Adipose tissue (tissue), 3 donors: ENCODE data around the gene IVL. TPM values are rescaled to one million over a fixed set of nuclear protein-coding genes. Genes with fewer than 3 reads are reported as not detected.

ENCODE experiments used
- H3K27ac ChIP-seq: one replicate; pipeline ENCODE4 v1.5.1; 2013; ENCODE audit warnings: low read depth, low read length
- WGBS, 3 donors: extraction: QIAGEN DNeasy Blood & Tissue Kit; methylation state at CpG; one replicate each; pipeline ENCODE4 v1.1.7; 2013; 5-methylcytosine and 5-hydroxymethylcytosine counted together
- polyA plus RNA-seq, 3 donors: library from polyadenylated mRNA; stranded (reverse); fragments of 200-250 nt; gene quantifications; one replicate each; pipeline ENCODE4 v1.2.3, GENCODE V29; 2013
- donor health status: healthy with polysubstance abuse.
- donor health status: Bipolar disorder and iron deficiency.
- donor health status: healthy.

The IVL gene
- polyA plus RNA-seq, 3 donors = 0.06 to 0.40 TPM; not detected in 1

DNA sequence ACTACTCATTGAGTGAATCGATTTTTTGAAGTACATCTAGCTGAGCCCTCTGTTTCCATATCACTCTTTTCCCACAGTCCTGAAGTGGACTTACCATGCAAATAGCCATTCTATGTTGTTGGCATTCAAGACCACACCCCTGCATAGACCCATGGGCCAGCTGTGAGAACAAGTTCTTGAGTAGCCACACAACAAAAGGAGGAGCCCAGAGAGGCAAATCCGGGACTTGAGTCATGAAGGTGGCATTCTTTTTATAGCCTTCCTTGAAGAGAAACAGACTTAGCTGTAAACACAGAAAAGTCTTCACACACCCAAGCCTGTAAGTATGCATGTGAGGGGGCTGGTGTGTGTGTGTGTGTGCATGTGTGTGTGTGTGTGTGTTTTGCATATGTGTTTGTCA, 24.9 kb downstream of the IVL start:
- WGBS, 3 donors = 64 to 85% (median 69%) methylated on average over 2 of the region's 2 CpGs
- no peak overlapping the region for H3K27ac ChIP-seq

DNA sequence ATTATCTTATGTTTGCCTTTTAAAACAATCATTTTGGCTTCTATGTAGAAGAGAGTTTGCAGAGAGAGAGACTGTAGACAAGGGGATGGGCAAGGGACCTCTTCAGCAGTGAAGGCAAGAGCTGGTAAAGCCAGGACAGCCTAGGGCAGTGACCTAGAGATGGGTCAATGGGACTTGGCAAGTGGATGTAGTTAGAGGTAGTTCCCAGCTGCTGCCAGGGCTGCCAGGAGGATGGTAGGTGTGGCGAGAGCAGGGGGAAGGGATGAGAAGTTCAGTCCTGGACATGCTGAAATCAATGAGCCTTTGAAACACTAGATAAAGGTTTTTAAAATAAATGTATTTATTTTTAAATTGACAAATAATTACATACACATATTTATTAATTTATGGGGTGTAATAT, 32.3 kb downstream of the IVL start:
- no peak overlapping the region for H3K27ac ChIP-seq
- 92 to 100% (median 92%) methylated on average over 1 of the region's 1 CpG for WGBS, 3 donors

DNA sequence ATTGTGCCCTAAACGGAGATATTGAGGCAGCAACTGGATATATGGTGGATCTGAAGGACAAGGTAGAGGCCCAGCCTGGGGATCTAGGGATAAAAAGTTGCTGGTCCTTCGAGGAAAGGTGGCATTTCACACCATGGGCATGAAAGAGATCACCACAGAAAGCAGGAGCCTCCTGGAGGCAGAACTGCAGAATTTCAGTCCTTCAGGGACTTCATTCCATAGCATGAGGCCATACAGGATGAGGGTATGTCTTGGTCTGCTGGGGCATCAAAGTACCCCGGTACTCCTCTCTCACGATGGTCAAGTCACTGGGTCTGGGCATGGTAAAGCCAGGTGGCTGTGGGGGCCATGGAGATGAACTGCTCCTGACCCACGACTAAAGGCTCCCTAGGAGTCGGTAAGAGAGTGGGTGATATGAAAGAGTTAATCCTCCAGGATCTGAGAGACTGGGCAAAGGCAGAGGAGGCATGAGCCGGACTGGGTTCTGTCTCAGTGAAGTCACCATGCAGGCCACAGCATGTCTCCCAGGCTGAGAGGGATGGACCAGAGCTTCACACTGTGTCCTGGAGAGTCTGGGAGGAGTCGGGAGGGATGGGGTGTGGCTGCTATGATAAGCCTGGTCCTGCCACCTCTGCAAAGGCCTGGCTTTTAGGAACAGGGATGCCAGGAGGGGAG, 32.8 kb downstream of the IVL start:
- no peak overlapping the region for H3K27ac ChIP-seq
- 65 to 69% (median 69%) methylated on average over 8 of the region's 8 CpGs for WGBS, 3 donors

DNA sequence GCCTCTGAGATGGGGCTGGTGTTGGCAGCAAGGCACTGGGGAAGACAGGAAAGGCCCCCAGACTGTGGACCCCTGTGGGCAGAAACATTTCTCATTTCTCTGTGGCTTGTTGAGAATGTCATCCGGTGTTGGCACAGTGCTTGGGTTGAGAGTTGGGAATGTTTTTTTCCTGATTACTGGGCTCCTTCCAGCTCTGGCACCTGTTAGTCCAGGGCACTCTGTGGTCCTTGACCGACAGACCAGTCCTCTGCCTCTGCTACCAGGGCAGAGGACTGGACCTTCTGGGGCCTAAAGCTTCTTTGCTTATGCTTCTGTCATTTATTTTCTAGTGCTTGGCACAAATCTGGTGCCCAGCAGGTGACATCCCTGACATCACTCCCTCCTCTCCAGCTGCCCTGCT, 33.8 kb downstream of the IVL start:
- 66 to 89% (median 88%) methylated on average over 2 of the region's 2 CpGs for WGBS, 3 donors
- H3K27ac ChIP-seq = no peak overlapping the region

DNA sequence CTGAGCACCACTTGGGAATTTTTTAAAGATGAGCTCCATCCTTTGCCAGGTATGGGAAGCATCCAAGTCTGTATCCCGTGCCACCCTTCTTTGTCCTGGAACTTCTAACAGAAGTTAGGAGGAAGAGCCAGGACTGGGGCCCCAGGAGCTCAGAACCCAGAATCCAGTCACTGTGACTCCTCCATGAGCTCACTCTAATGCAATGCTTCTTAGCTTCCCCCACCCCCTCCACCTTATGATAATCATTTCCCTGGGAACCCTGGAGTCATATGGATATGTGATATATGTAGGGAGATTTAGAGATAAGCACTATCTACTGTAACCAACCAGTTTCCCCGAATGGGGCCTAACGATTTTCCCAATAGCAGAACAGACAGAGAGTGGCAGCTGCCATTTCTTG, 37.9 kb downstream of the IVL start:
- no peak overlapping the region for H3K27ac ChIP-seq
- 53 to 77% (median 65%) methylated on average over 3 of the region's 3 CpGs for WGBS, 3 donors

DNA sequence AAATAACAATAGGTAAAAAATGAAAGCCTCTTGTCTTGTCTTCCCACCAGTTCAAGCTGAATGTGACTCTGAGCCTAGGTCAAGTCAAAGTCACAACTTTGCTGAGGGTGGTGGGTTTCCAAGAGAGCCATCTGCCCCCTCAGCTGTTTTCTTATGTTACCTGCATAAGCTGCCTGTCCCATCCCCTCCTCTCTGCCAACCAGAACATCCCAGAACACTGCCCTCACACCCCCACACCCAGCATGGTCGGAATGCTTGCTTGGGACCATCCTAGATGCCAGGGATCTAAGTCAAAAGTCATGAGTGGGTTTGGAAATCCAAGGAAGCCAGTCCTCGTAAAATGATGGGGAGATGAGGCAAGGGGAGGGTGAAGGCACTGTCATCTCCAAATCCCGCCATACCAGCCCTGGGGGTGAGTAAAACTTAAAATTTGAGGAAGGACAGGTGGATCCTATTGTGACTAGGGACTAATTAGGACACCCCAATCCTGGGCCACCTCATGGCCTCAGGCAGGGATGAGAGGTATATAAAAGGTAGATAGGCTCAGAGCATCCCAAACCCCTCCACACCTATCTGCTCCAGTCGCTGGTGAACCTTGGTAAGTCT, 38.4 kb downstream of the IVL start, which contains the start of gene SPRR5:
SPRR5 (plus strand) TSS at position 556 of the 606 bp plus-strand sequence. CDS start 1,349 bp downstream, outside the sequence.
- H3K27ac ChIP-seq = no peak within 1 kb of the TSS
- 74 to 79% (median 75%) methylated on average over 4 of the region's 4 CpGs for WGBS, 3 donors

DNA sequence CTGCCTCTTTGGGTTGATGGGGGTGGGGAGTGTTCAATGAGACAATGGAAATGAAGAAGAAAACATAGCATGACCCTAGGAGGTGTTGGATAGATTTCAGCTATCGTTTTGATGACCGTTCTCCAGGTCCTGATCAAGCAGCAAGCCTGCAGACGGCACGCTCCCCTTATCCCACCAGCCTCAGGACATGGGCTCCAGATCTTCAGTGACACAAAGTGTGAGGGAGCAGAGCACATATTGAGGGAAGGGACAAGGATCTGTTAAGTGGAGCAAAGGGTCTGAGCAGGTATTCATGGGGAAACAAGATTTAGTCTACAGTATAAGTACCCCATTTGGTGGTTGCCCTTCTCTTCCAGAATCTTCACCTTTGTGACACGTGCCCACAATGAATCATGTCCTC, 43.4 kb downstream of the IVL start:
- 79 to 84% (median 82%) methylated on average over 5 of the region's 5 CpGs for WGBS, 3 donors
- H3K27ac ChIP-seq = no peak overlapping the region

DNA sequence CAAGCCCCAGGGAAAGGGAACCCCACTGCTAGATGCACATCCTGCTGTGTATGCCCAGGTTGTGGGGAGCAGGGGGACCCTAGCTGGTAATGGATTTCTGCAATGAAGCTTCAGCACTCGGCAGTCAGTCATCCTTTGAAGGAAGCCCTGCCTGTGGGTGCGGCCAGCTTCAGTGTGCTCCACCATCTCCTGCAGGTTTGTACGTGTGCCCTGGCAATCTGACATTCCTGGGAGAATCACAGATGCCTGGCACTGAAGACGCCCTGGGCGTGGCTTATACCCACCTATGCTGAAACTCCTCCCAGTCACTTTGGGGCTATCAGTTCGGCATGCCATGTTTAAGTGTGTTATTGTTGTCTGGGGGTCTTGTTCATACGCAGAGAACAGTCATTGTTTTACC, 45.4 kb downstream of the IVL start:
- no peak overlapping the region for H3K27ac ChIP-seq
- WGBS, 3 donors = 51 to 77% (median 76%) methylated on average over 7 of the region's 7 CpGs

DNA sequence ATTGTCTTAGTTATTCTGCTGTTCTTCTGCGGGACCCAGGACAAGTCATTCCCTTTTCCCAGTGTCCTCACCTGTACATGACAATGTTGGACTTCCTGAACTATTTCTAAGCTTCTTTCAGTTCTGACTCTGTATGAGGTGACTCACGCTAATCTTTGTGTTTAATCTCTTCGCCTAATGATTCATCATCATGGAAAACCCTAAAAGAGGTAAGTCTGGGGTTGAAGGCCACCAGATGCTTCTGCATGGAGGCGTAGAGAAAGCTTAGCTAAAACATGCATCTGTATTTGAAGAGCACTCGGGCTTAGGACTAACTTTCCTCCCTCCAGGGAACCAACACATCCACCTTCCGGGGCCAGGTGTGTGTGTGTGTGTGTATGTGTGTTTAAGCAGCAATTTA, 46.1 kb downstream of the IVL start:
- no peak overlapping the region for H3K27ac ChIP-seq
- WGBS, 3 donors = 71 to 80% (median 80%) methylated on average over 6 of the region's 6 CpGs

DNA sequence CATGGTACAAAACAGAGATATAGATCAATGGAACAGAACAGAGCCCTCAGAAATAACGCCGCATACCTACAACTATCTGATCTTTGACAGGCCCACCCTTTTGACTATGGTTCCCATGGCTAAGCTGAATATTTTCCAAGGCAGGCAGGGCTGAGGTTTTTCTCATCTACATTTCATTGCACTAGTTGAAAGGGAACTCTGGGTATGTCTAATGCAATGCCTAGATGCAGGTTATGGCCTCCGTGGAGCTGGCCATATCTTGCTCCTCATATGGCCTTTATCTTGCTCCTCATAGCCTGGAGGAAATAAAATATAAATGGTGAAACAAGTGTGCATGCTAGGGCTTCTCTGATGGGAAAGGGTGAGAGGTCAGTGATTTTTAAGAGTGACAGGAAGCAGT, 49.2 kb downstream of the IVL start:
- no peak overlapping the region for H3K27ac ChIP-seq
- 87 to 92% (median 88%) methylated on average over 3 of the region's 3 CpGs for WGBS, 3 donors

DNA sequence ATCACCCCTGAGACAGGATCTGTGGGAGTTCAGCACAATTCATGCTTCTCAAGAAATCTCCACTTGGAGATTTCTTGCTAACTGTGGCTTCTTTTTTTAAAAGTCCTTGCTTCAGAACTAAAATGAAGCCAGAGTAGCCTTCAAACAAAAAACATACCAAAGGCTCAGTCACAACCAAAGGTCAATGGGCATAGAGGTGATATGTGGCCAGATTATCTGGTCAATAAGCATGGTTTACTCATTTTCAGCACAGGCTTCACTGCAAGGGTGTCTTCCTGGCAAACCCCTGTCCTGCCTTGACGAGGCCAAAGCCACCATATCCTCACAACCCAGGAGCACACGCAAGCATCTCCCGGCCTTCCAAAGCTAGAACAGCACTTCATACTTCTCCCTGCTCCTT, 50.9 kb downstream of the IVL start:
- 77 to 87% (median 84%) methylated on average over 3 of the region's 3 CpGs for WGBS, 3 donors
- no peak overlapping the region for H3K27ac ChIP-seq

DNA sequence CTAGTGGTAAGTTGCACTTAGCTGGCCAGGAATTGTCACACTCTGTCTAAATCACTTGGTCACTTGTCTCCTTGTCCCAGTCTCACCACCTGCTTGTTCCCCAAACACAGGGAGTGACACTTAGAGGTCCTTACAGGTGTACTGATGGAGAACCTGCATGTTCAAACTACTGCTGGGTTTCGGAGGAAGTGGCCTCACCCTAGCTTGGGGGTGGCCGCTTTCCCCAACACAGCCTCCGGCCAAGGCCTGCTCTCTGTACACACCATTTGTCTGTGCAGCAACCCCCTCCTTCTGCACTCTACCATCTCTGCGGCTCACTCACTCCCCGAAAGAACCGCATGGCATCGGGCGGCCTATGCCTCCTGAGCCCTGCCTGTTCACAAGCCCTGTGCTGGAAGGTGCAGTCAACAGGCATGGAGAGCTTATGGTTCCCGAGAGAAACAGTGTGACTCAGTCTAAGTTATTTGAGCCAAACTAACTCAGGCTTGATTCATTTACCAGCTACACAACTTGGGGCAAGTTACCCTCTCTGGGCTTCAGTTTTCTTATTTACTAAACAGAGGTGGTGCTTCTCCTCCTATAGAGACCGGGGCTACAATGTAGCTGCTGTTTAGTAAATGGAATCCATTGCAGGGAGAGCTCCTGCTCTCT, 51.6 kb downstream of the IVL start:
- WGBS, 3 donors = 89 to 92% (median 92%) methylated on average over 10 of the region's 10 CpGs
- no peak overlapping the region for H3K27ac ChIP-seq

DNA sequence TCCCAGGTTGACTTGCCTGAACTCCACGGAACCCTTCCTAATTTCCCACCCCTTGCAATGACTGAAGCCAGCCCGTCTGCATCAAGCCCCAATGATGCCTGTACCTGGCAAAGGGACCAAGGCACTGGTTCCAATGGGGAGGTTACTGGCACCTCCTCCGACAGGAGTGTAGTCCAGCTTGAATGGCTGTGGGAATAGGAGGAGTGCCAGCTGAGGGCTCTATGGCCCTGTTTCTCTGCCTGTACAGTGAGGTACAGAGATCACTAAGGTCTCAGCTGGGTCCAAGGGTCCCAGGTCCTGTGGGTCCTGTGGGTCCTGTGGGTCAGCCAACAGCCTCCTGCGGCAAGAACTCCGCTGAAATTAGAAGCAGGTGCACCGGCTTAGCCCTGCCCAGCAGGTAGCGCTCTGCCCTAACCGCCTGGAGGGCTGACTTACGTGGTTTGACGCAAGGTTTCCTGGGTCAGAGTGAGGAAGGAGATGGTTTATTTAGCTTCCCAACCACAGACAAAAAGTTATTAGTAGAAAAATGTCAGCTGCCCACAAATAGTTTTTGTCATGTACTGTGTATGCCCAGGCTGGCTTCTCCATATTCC, 52.2 kb downstream of the IVL start:
- no peak overlapping the region for H3K27ac ChIP-seq
- 43 to 71% (median 69%) methylated on average over 10 of the region's 10 CpGs for WGBS, 3 donors

Other genes starting within 250 kb of the IVL start
- gene LCE2D, start 245.2 kb upstream of the IVL start, polyA plus RNA-seq = not detected
- gene LCE2C, start 233.3 kb upstream of the IVL start, polyA plus RNA-seq = not detected
- not detected for gene LCE2B, start 222.4 kb upstream of the IVL start, polyA plus RNA-seq
- gene LCE2A, start 210.2 kb upstream of the IVL start, polyA plus RNA-seq = not detected
- gene LCE4A, start 200.4 kb upstream of the IVL start, polyA plus RNA-seq = not detected
- gene KPRP, start 150.5 kb upstream of the IVL start, polyA plus RNA-seq = not detected
- not detected for gene LCE1F, start 133.4 kb upstream of the IVL start, polyA plus RNA-seq
- not detected for gene LCE1E, start 122.3 kb upstream of the IVL start, polyA plus RNA-seq
- not detected for gene LCE1D, start 111.8 kb upstream of the IVL start, polyA plus RNA-seq
- not detected for gene LCE1C, start 101.9 kb upstream of the IVL start, polyA plus RNA-seq
- not detected for gene LCE1B, start 96.6 kb upstream of the IVL start, polyA plus RNA-seq
- gene LCE1A, start 81.1 kb upstream of the IVL start, polyA plus RNA-seq = not detected
- gene LCE6A, start 65.7 kb upstream of the IVL start, polyA plus RNA-seq = not detected
- not detected for gene LCE7A, start 48.5 kb upstream of the IVL start, polyA plus RNA-seq
- gene SMCP, start 30.2 kb upstream of the IVL start, polyA plus RNA-seq = not detected
- not detected for gene SPRR5, start 38.7 kb downstream of the IVL start, polyA plus RNA-seq
- gene SPRR4, start 62.1 kb downstream of the IVL start, polyA plus RNA-seq = not detected
- 1 to 10 TPM in 1 of 3 donors, not detected in 2; 9.5 TPM for gene SPRR1A, start 75.5 kb downstream of the IVL start, polyA plus RNA-seq
- 10 to 100 TPM in 1 of 3 donors, 1 to 10 TPM in 1, under 1 TPM in 1; 0.53 to 20.3 (median 1.2) TPM for gene SPRR3, start 93.2 kb downstream of the IVL start, polyA plus RNA-seq
- gene SPRR1B, start 122.7 kb downstream of the IVL start, polyA plus RNA-seq = 1 to 10 TPM in 1 of 3 donors, not detected in 2; 2.6 TPM
- 1 to 10 TPM in 1 of 3 donors, not detected in 2; 1.3 TPM for gene SPRR2D, start 132.6 kb downstream of the IVL start, polyA plus RNA-seq
- 1 to 10 TPM in 1 of 3 donors, under 1 TPM in 1, not detected in 1; 0.14 to 5.4 TPM for gene SPRR2A, start 149.0 kb downstream of the IVL start, polyA plus RNA-seq
- 1 to 10 TPM in 1 of 3 donors, not detected in 2; 1.1 TPM for gene SPRR2B, start 163.1 kb downstream of the IVL start, polyA plus RNA-seq
- 1 to 10 TPM in 1 of 3 donors, not detected in 2; 2.0 TPM for gene SPRR2E, start 186.0 kb downstream of the IVL start, polyA plus RNA-seq
- 1 to 10 TPM in 1 of 3 donors, under 1 TPM in 1, not detected in 1; 0.90 to 1.1 TPM for gene SPRR2F, start 205.0 kb downstream of the IVL start, polyA plus RNA-seq
- gene SPRR2G, start 242.3 kb downstream of the IVL start, polyA plus RNA-seq = not detected